GM13976 (cell line): ENCODE data around the gene GJB2.

ENCODE experiments used
- DNase-seq: peaks from one replicate; pipeline ENCODE4 v3.0.0; 2012; ENCODE audit warnings: low spot score
- CTCF ChIP-seq: IDR thresholded peaks from 2 replicates; pipeline ENCODE4 v1.5.1; 2012; ENCODE audit warnings: borderline replicate concordance, mild to moderate bottlenecking; ENCODE audit not compliant: insufficient read depth; ENCODE audit errors: extremely low read depth, missing control alignments, control extremely low read depth
- in situ Hi-C: fragments of 300-500 bp; cut with MboI; formaldehyde crosslinking; loops from one replicate; pipeline ENCODE4 v1.12.0; 2022; ENCODE audit warnings: low sequenced_read_pairs, mixed read lengths, inconsistent platforms; ENCODE audit not compliant: unreplicated experiment

GJB2 gene

GRCh38 chr13:20192836-20193161, at the start of gene GJB2:
Gene GJB2, minus strand, starts transcription at chr13:20192938. Its CDS starts 3,357 bp downstream, at chr13:20189581.
- in situ Hi-C loops, result loop anchor here (10.0 to 25.0 kb wide), 4 partner anchors 302 to 720 kb away; partner anchors contain the start of genes IL17D and XPO4
- no peak for DNase-seq
- no peak for TF ChIP-seq CTCF

GRCh38 chr13:20241593-20241992, 48.9 kb upstream of the GJB2 start:
- no peak for TF ChIP-seq CTCF

DNA sequence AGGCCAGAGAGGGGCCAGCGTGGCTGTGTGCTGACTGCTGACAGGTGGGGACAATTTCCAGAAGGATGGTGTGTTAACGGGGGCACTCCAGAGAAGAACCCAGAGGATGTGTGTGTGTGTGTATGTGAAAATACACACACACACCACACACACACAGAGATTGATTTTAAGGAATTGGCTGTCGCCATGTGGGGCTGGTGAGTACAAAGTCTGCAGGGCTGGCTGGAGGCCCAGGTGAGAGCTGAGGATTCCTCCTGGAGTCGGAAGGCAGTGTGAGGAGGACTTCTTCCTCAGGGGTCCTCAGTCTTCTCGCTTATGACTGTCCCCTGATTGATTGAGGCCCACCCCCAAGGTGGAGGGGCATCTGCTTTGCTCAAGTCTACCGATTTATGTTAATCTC, 47.0 kb upstream of the GJB2 start:
- no peak for TF ChIP-seq CTCF
- DNase-seq, result no peak
- in situ Hi-C loops, result no loop called here

More at GRCh38 chr13:20241593-20241992, 48.9 kb upstream of the GJB2 start:
- in situ Hi-C loops, result no loop called here
- no peak for DNase-seq

DNA sequence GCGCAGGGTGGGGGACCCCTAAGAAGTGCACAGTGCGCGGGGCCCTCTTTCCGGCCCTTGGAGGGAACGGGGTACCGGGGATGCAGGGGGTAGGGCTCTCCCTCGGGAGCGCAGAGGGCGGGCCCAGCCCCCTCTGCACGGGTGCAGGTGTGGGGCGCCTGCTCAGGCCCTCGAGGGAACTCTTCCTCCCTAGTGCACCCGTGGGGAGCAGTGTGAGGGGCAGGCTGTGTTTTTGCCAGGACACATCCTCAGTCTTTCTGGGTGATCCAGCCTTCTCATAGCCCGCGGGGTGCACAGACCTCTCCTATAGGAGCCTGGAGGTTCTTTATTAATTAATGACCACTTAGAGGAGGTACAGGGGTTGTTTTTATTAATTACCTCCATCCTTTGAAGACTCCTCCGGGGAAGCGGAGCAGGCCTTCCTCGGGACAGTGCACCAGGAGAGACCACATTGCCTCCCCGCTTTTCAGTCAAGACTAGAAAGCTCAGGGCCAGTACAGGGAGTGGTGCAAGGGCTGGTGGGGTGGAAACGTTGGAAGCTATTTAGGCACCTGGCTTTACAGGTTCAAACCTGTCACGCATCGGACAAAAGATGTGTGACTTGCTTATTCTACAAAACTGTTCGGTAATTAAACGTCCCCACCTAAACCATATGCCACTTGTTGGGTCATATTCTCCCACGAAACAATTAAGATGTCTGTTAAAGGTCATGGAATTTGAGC, 40.0 kb upstream of the GJB2 start:
- no peak for TF ChIP-seq CTCF
- DNase-seq, result no peak
- in situ Hi-C loops, result no loop called here

DNA sequence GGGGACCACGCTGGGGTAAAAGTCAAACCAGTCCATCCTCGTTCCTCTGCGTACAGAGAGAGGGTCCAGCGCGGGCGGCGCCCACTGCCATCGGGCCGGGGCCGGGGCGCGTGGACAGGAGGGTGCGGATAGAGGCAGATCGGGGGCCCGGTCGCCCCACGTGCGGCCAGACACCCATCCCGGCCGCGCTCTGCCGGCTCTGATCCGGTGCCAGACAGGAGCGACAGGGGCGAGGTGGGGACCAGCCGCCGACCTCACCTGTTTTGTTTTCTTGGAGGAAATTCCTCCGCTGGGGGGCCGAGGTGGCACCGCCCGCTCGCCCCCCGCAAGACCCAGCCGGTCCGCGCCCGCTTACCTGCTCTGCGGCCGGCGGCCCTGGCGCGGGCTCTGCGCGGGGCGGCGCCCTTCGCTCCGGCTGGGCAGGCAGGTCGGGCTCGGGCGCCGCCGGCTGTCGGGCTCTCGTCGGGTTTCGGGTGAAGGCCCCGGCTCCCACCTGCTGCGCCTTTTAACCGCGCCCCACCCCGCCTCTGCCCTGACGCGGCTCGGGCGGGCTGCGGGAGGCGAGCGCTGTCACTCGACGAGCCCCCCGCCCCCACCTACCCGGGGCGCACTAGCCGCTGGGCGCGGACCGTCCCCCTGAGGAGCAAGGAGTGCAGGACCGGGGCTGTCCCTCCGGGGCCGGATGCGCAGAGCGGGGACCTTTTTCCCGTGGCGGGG, 39.3 kb upstream of the GJB2 start, which contains the start of gene GJB6:
TSS of gene GJB6 (minus strand) at position 481 of the 717 bp plus-strand sequence. CDS start 8,839 bp downstream, outside the sequence.
- no peak for TF ChIP-seq CTCF
- DNase-seq, result peak; percentile 59
- in situ Hi-C loops, result no loop called here

GRCh38 chr13:20230913-20231838, 38.4 kb upstream of the GJB2 start:
- TF ChIP-seq CTCF, result no peak
- no peak for DNase-seq
- in situ Hi-C loops, result no loop called here
